Sigmoid colon (tissue), 4 donors: ENCODE measurements around the gene RNF149.

Source experiments
- CTCF ChIP-seq, 4 experiments: fragments of 450-650 bp in 3 of 4; fragments of 200-600 bp in 1 of 4; IDR thresholded peaks; one replicate each; pipeline ENCODE4 v1.5.1; 2016 to 2019; ENCODE audit warnings: antibody characterized with exemption in 4 of 4, mild to moderate bottlenecking in 3 of 4, moderate library complexity in 2 of 4
- POLR2A ChIP-seq, 2 donors: fragments of 450-650 bp; IDR thresholded peaks; one replicate each; pipeline ENCODE4 v1.6.1; 2016; ENCODE audit warnings: antibody characterized with exemption in 2 of 2, mild to moderate bottlenecking in 2 of 2, moderate library complexity in 2 of 2
- POLR2AphosphoS5 ChIP-seq, 4 donors: sonication (generic); formaldehyde crosslinking; IDR thresholded peaks; one replicate each; pipeline ENCODE4 v1.6.1; 2017; ENCODE audit warnings: antibody characterized with exemption in 4 of 4

GRCh38 chr2:101290711-101291110, 17.8 kb downstream of the RNF149 start:
- TF ChIP-seq POLR2A (IDR thresholded peaks at IDR 0.05) = no peak
- no peak for TF ChIP-seq CTCF (IDR thresholded peaks at IDR 0.05)
- no peak for TF ChIP-seq POLR2AphosphoS5 (IDR thresholded peaks at IDR 0.05)
